Smooth muscle cell (in vitro differentiated cells): ENCODE data around the gene HOXA10. TPM values are rescaled to one million over a fixed set of nuclear protein-coding genes. Genes with fewer than 3 reads are reported as not detected.

ENCODE experiments used
- DNase-seq: peaks from one replicate; lab custom pipeline; 2025; ENCODE audit not compliant: unreplicated experiment; lab: John Stamatoyannopoulos, UW
- H2AFZ ChIP-seq: fragments of 200-600 bp; sonication (generic); 2 replicates; pipeline ENCODE4 v1.6.0; 2016; ENCODE audit warnings: antibody characterized with exemption, low read depth, mild to moderate bottlenecking
- H3F3A ChIP-seq: fragments of 200-600 bp; sonication (generic); 2 replicates; pipeline ENCODE4 v1.6.0; 2017; ENCODE audit warnings: antibody characterized with exemption, low read depth
- H3K27ac ChIP-seq: fragments of 200-600 bp; sonication (generic); 2 replicates; pipeline ENCODE4 v1.5.1; 2016; ENCODE audit warnings: low read depth, mild to moderate bottlenecking
- H3K27me3 ChIP-seq: fragments of 200-600 bp; sonication (generic); 2 replicates; pipeline ENCODE4 v1.6.1; 2016; ENCODE audit warnings: low read depth, mild to moderate bottlenecking
- H3K36me3 ChIP-seq: fragments of 200-600 bp; sonication (generic); 2 replicates; pipeline ENCODE4 v1.5.1; 2016; ENCODE audit warnings: low read depth
- H3K4me1 ChIP-seq: fragments of 200-600 bp; sonication (generic); 2 replicates; pipeline ENCODE4 v1.5.1; 2016; ENCODE audit warnings: low read depth
- H3K4me2 ChIP-seq: fragments of 200-600 bp; sonication (generic); 2 replicates; pipeline ENCODE4 v1.6.0; 2016; ENCODE audit warnings: mild to moderate bottlenecking
- H3K4me3 ChIP-seq: fragments of 200-600 bp; sonication (generic); 2 replicates; pipeline ENCODE4 v1.5.1; 2016; ENCODE audit warnings: mild to moderate bottlenecking
- H3K79me2 ChIP-seq: fragments of 200-600 bp; sonication (generic); 2 replicates; pipeline ENCODE4 v1.6.0; 2016; ENCODE audit warnings: low read depth, mild to moderate bottlenecking
- H3K9ac ChIP-seq: fragments of 200-600 bp; sonication (generic); 2 replicates; pipeline ENCODE4 v1.6.0; 2016; ENCODE audit warnings: low read depth
- H3K9me3 ChIP-seq: fragments of 200-600 bp; sonication (generic); replicated peaks from 2 replicates; pipeline ENCODE4 v1.5.1; 2016; ENCODE audit warnings: low read depth
- H4K20me1 ChIP-seq: fragments of 200-600 bp; sonication (generic); 2 replicates; pipeline ENCODE4 v1.6.0; 2016; ENCODE audit warnings: low read depth
- WGBS: methylation state at CpG from one replicate; pipeline ENCODE4 v1.1.7; 2016; ENCODE audit warnings: low lambda C conversion rate; 5-methylcytosine and 5-hydroxymethylcytosine counted together
- polyA plus RNA-seq: library from polyadenylated mRNA; unstranded; fragments of >200 nt; fragmentation: Nextera tagmentation; extraction: Ambion mirVana; gene quantifications from 2 replicates; pipeline ENCODE4 v1.2.1, GENCODE V29; 2016
- total RNA-seq: library from RNA; depleted of rRNA; stranded (reverse); fragments of >200 nt; gene quantifications from 2 replicates; pipeline ENCODE4 v1.2.3, GENCODE V29; 2014
- TF ChIP-seq, protein P1 (sequence below): fragments of 200-600 bp; sonication (generic); IDR thresholded peaks from 2 replicates; pipeline ENCODE4 v1.5.1; 2017; ENCODE audit warnings: borderline replicate concordance, mild to moderate bottlenecking, antibody characterized with exemption; ENCODE audit not compliant: insufficient read depth, poor library complexity, severe bottlenecking

The HOXA10 gene
- total and polyA plus RNA-seq, 2 experiments from 2014 or later = 37.6 to 53.6 TPM

- Histone ChIP-seq H3K4me2 (peak overlapping the region; percentile 90), H3K4me1 (peaks cover 7% of the 10 kb centered on the region), H2AFZ (no peak overlapping the region), H3K27me3 (peaks cover 100% of the 10 kb centered on the region), H3F3A (no peaks in the 10 kb centered on the region), H3K4me3 (peak overlapping the region; percentile 54), H3K79me2 (no peaks in the 10 kb centered on the region), H3K36me3 (no peaks in the 10 kb centered on the region), H3K9me3 (no peaks in the 10 kb centered on the region), H3K27ac (no peak overlapping the region), H4K20me1 (no peaks in the 10 kb centered on the region), H3K9ac (no peak overlapping the region)
- 3% methylated on average over 28 of the region's 29 CpGs for WGBS
- DNase-seq = no peak
- TF ChIP-seq, protein P1, sequence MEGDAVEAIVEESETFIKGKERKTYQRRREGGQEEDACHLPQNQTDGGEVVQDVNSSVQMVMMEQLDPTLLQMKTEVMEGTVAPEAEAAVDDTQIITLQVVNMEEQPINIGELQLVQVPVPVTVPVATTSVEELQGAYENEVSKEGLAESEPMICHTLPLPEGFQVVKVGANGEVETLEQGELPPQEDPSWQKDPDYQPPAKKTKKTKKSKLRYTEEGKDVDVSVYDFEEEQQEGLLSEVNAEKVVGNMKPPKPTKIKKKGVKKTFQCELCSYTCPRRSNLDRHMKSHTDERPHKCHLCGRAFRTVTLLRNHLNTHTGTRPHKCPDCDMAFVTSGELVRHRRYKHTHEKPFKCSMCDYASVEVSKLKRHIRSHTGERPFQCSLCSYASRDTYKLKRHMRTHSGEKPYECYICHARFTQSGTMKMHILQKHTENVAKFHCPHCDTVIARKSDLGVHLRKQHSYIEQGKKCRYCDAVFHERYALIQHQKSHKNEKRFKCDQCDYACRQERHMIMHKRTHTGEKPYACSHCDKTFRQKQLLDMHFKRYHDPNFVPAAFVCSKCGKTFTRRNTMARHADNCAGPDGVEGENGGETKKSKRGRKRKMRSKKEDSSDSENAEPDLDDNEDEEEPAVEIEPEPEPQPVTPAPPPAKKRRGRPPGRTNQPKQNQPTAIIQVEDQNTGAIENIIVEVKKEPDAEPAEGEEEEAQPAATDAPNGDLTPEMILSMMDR = no peak
Measured at GRCh38 chr7:27142580-27143022, 31.5 kb downstream of the HOXA10 start.

DNA sequence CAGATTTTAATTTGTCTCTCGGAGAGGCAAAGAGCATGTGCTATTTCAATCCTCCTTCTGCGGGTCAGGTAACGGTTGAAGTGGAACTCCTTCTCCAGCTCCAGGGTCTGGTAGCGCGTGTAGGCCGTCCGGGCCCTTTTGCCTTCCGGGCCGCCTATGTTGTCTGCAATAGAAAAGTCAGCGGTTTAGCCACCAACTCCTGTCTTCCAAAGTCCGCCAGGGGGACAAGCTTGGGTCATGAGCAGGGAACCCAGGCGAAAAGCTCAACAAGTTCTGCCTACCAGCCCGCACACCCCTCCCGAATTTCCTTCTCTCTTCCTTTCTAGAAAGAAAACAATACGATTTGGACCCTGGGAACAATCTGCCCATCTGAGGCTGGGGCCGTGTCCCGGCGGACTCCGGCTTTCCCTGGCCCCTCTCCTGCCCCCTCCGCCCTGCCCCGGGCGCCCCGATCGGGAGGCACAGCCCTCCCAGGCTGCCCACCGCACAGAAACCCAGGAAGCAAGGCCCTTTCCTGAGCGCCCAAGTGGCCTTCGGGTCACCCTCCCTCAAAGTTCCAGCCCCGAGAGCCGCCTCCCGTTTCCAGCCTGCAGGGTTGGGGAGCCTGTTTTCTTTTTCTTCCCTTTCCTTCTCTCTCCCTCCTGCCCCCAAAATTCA, 32.1 kb downstream of the HOXA10 start:
- Histone ChIP-seq H2AFZ (no peak overlapping the region), H3K4me2 (peak overlapping the region; percentile 90), H3K9ac (no peak overlapping the region), H3K27ac (no peak overlapping the region), H3K4me1 (peaks cover 7% of the 10 kb centered on the region), H3K36me3 (no peaks in the 10 kb centered on the region), H4K20me1 (no peaks in the 10 kb centered on the region), H3K27me3 (peaks cover 100% of the 10 kb centered on the region), H3F3A (no peaks in the 10 kb centered on the region), H3K79me2 (no peaks in the 10 kb centered on the region), H3K9me3 (no peaks in the 10 kb centered on the region), H3K4me3 (peak overlapping the region; percentile 54)
- DNase-seq = no peak
- TF ChIP-seq, protein P1 = no peak
- WGBS = 11% methylated on average over 28 of the region's 30 CpGs

DNA sequence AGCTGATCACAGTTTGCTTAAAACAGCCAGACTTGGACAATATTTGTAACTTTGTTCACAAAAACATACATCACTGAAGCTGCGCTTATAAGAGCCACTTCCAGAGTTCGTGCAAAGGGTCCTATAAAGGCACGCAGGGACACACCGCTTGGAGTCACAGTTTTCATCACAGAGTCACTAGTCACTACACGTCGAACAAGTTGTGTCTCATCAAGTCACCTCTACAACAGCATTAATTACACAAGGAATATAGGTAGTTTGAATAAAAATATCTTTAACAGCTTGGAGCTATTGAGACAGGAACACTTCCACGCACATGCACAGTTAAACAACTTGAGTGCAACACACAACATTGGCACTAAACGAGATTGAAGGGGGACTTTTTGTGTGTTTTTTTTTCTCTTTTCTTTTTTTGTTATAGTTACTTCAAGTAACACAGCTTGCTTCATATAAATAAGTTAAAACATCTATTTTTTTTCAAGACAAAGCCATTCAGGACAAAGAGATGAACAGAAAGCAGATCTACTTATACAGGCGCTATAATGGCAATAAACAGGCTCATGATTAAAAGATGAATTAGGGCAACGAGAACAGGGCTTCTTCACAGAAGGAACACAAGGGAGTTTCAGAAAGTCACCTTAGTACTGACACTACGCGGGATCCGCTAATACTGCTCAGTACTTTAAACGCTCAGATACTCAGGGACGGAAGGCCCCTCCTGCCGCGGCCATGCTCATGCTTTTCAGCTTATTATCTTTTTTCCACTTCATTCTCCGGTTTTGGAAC, 32.8 kb downstream of the HOXA10 start:
- Histone ChIP-seq H3K4me3 (no peak overlapping the region), H2AFZ (no peak overlapping the region), H3K4me2 (peak overlapping the region; percentile 90)

More for the DNA sequence above, 32.8 kb downstream of the HOXA10 start:
- Histone ChIP-seq H3K4me1 (peaks cover 7% of the 10 kb centered on the region), H3K9me3 (no peaks in the 10 kb centered on the region), H3K79me2 (no peaks in the 10 kb centered on the region), H3K27ac (no peak overlapping the region), H4K20me1 (no peaks in the 10 kb centered on the region), H3K9ac (no peak overlapping the region), H3K27me3 (peaks cover 100% of the 10 kb centered on the region), H3F3A (no peaks in the 10 kb centered on the region), H3K36me3 (no peaks in the 10 kb centered on the region)
- TF ChIP-seq, protein P1 = no peak
- WGBS = 56% methylated on average over 18 of the region's 18 CpGs
- DNase-seq = no peak
